ENCODE data around the gene DHRS7B.
"Not testable (repeated sequence)": the region's sequence is repeated elsewhere in the genome, so short reads cannot be mapped to it uniquely, and the experiment has no call there.

DHRS7B gene

GRCh38 chr17:21184570-21184969 lies 57.8 kb downstream of the DHRS7B start:
- DNase-seq: no peak

- DNase-seq: no peak
Measured at GRCh38 chr17:21185061-21185460, 58.3 kb downstream of the DHRS7B start.

- DNase-seq: no peak
Measured at GRCh38 chr17:21186399-21187187, 59.8 kb downstream of the DHRS7B start.

GRCh38 chr17:21189361-21189760 lies 62.6 kb downstream of the DHRS7B start:
- DNase-seq: no peak

- DNase-seq: no peak
Measured at GRCh38 chr17:21190078-21190477, 63.3 kb downstream of the DHRS7B start.

GRCh38 chr17:21191698-21192097 lies 64.9 kb downstream of the DHRS7B start:
- no peak for DNase-seq

- DNase-seq: not testable (repeated sequence)
Measured at GRCh38 chr17:21192414-21192813, 65.7 kb downstream of the DHRS7B start.

GRCh38 chr17:21193031-21193430 lies 66.3 kb downstream of the DHRS7B start:
- DNase-seq: no peak

- no peak for DNase-seq
Measured at GRCh38 chr17:21194226-21194625, 67.5 kb downstream of the DHRS7B start.

GRCh38 chr17:21194703-21195102 lies 67.9 kb downstream of the DHRS7B start:
- DNase-seq: no peak

GRCh38 chr17:21196126-21196525 lies 69.4 kb downstream of the DHRS7B start:
- DNase-seq: no peak

GRCh38 chr17:21198411-21198810 lies 71.6 kb downstream of the DHRS7B start:
- no peak for DNase-seq

GRCh38 chr17:21199311-21199710 lies 72.5 kb downstream of the DHRS7B start:
- no peak for DNase-seq

- DNase-seq: no peak
Measured at GRCh38 chr17:21199856-21200255, 73.1 kb downstream of the DHRS7B start.

GRCh38 chr17:21200590-21201297 lies 74.0 kb downstream of the DHRS7B start:
- DNase-seq: no peak

GRCh38 chr17:21201298-21201595 lies 74.5 kb downstream of the DHRS7B start:
- DNase-seq: no peak

- no peak for DNase-seq
Measured at GRCh38 chr17:21201874-21202273, 75.1 kb downstream of the DHRS7B start.

GRCh38 chr17:21202512-21202911 lies 75.7 kb downstream of the DHRS7B start:
- no peak for DNase-seq

- DNase-seq: no peak
Measured at GRCh38 chr17:21204935-21205334, 78.2 kb downstream of the DHRS7B start.

GRCh38 chr17:21208352-21208751 lies 81.6 kb downstream of the DHRS7B start:
- DNase-seq: no peak

GRCh38 chr17:21209511-21210175 lies 82.9 kb downstream of the DHRS7B start:
- DNase-seq: no peak

- no peak for DNase-seq
Measured at GRCh38 chr17:21210411-21211076, 83.8 kb downstream of the DHRS7B start.

- no peak for DNase-seq
Measured at GRCh38 chr17:21211825-21212479, 85.2 kb downstream of the DHRS7B start.

All from cortex of kidney (tissue), 1 donor.